22Rv1 (cell line): ENCODE measurements around the gene TTLL7.

Experiments
- ZFX ChIP-seq: fragments of 450-650 bp; IDR thresholded peaks from 2 replicates; pipeline ENCODE4 v1.6.1; 2017; ENCODE audit warnings: antibody characterized with exemption, borderline replicate concordance
- TF ChIP-seq, protein P1 (sequence below): fragments of 450-650 bp; IDR thresholded peaks from 2 replicates; pipeline ENCODE4 v1.5.1; 2017; ENCODE audit warnings: mild to moderate bottlenecking

DNA sequence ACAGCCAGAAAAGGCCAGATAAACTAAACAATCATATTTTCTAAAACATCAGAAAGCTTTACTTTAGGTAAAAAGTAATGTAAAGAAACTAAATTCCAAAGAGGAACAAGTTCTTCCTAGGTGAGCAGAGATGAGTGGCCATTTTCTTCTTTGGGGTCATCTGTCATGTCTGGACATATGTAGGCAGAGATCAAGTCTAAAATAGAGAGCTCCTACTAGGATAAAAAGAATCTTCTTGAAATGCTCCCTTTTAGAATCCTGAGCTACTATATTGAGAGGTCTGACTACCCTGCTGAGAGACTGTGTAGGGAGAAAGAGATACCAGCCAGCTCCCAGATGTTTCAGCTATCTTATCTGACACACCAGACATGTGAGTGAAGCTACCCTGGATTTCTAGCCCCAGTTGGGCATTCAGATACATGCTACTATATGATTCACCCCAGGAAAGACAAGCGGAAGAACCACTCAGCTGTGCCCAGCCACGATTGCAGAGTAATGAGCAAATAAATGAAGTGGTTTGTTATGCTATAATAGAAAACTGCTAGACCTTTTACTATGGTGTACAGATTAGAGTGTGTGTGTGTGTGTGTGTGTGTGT, 80.1 kb downstream of the TTLL7 start:
- TF ChIP-seq, protein P1, sequence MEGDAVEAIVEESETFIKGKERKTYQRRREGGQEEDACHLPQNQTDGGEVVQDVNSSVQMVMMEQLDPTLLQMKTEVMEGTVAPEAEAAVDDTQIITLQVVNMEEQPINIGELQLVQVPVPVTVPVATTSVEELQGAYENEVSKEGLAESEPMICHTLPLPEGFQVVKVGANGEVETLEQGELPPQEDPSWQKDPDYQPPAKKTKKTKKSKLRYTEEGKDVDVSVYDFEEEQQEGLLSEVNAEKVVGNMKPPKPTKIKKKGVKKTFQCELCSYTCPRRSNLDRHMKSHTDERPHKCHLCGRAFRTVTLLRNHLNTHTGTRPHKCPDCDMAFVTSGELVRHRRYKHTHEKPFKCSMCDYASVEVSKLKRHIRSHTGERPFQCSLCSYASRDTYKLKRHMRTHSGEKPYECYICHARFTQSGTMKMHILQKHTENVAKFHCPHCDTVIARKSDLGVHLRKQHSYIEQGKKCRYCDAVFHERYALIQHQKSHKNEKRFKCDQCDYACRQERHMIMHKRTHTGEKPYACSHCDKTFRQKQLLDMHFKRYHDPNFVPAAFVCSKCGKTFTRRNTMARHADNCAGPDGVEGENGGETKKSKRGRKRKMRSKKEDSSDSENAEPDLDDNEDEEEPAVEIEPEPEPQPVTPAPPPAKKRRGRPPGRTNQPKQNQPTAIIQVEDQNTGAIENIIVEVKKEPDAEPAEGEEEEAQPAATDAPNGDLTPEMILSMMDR = no peak
- no peak for TF ChIP-seq ZFX
